GM21381 (cell line): Measurements from ENCODE around the gene FZD2.
"Not testable (repeated sequence)": the region's sequence is repeated elsewhere in the genome, so short reads cannot be mapped to it uniquely, and the experiment has no call there.

ENCODE experiments used
- ATAC-seq: cut with Tn5 transposase; IDR thresholded peaks from one replicate; pipeline ENCODE4 v1.9.1; 2021; ENCODE audit warnings: mild to moderate bottlenecking, moderate library complexity; ENCODE audit not compliant: unreplicated experiment

The FZD2 gene

GRCh38 chr17:44575403-44575802 lies 18.1 kb downstream of the FZD2 start:
- ATAC-seq: no peak

GRCh38 chr17:44578947-44579346 lies 21.7 kb downstream of the FZD2 start:
- no peak for ATAC-seq

- no peak for ATAC-seq
Observed at GRCh38 chr17:44581868-44582267, 24.6 kb downstream of the FZD2 start.

- no peak for ATAC-seq
Observed at GRCh38 chr17:44584443-44584842, 27.2 kb downstream of the FZD2 start.

GRCh38 chr17:44585315-44585714 lies 28.0 kb downstream of the FZD2 start:
- ATAC-seq: no peak

GRCh38 chr17:44587339-44587738 lies 30.1 kb downstream of the FZD2 start:
- ATAC-seq: no peak

GRCh38 chr17:44589316-44590071 lies 32.2 kb downstream of the FZD2 start:
- no peak for ATAC-seq

- ATAC-seq: not testable (repeated sequence)
Observed at GRCh38 chr17:44590072-44590462, 32.8 kb downstream of the FZD2 start.

- not testable (repeated sequence) for ATAC-seq
Observed at GRCh38 chr17:44590762-44591161, 33.5 kb downstream of the FZD2 start.

GRCh38 chr17:44591206-44591605 lies 33.9 kb downstream of the FZD2 start:
- ATAC-seq: no peak

GRCh38 chr17:44593156-44593555 lies 35.9 kb downstream of the FZD2 start:
- no peak for ATAC-seq

- no peak for ATAC-seq
Observed at GRCh38 chr17:44595216-44595775, 38.0 kb downstream of the FZD2 start.

- no peak for ATAC-seq
Observed at GRCh38 chr17:44598329-44598728, 41.0 kb downstream of the FZD2 start.

- ATAC-seq: no peak
Observed at GRCh38 chr17:44598932-44599297, 41.6 kb downstream of the FZD2 start.

GRCh38 chr17:44599298-44600175 lies 42.3 kb downstream of the FZD2 start:
- no peak for ATAC-seq

GRCh38 chr17:44601539-44601938 lies 44.3 kb downstream of the FZD2 start:
- ATAC-seq: no peak

GRCh38 chr17:44601973-44602372 lies 44.7 kb downstream of the FZD2 start:
- ATAC-seq: no peak

GRCh38 chr17:44602390-44602789 lies 45.1 kb downstream of the FZD2 start:
- ATAC-seq: no peak

- ATAC-seq: no peak
Observed at GRCh38 chr17:44602970-44603369, 45.7 kb downstream of the FZD2 start.

GRCh38 chr17:44604116-44604761 lies 47.0 kb downstream of the FZD2 start:
- ATAC-seq: no peak

- no peak for ATAC-seq
Observed at GRCh38 chr17:44604768-44605485, 47.6 kb downstream of the FZD2 start.
